Measurements from ENCODE around the gene USP7.

DNA sequence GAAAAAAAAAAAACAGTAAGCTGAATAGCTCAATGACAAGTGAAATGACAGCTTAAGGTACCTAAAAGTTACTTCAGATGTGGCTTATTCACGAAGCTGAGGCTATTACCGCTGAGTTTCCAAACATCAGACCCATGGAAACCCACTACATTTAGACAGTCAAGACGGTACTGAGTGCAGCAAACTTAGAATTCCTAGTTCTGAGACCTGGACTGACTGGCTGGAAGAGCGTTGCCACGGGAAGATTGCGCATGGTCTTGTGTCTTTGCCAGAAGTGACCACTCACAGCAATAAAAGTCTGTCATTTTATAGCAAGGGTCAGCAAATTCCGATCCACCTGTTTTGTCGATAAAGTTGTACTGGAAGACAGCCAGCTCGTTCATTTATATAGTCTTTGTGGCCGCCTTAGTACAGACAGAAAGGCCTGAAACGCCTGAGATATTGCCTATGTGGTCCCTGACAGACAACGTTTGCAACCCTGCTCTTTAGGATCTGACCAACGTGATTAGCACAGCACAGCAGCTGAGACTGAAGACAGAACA is 62.3 kb downstream of the USP7 start:
- TF ChIP-seq, protein P1, sequence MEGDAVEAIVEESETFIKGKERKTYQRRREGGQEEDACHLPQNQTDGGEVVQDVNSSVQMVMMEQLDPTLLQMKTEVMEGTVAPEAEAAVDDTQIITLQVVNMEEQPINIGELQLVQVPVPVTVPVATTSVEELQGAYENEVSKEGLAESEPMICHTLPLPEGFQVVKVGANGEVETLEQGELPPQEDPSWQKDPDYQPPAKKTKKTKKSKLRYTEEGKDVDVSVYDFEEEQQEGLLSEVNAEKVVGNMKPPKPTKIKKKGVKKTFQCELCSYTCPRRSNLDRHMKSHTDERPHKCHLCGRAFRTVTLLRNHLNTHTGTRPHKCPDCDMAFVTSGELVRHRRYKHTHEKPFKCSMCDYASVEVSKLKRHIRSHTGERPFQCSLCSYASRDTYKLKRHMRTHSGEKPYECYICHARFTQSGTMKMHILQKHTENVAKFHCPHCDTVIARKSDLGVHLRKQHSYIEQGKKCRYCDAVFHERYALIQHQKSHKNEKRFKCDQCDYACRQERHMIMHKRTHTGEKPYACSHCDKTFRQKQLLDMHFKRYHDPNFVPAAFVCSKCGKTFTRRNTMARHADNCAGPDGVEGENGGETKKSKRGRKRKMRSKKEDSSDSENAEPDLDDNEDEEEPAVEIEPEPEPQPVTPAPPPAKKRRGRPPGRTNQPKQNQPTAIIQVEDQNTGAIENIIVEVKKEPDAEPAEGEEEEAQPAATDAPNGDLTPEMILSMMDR (IDR thresholded peaks at IDR 0.05; ENCODE audit: low read depth, low read length, poor library complexity, severe bottlenecking), result no peak
- TF ChIP-seq EZH2phosphoT487 (IDR thresholded peaks at IDR 0.05; ENCODE audit: borderline replicate concordance, low read length), result no peak
